ENCODE results near the gene LPP.

- no peak for TF ChIP-seq EZH2phosphoT487 (conservative IDR thresholded peaks at IDR 0.05; ENCODE audit: low read length)
- TF ChIP-seq CTCF (IDR thresholded peaks at IDR 0.05; ENCODE audit: insufficient read depth, low read length, poor library complexity, severe bottlenecking) = no peak
These were observed 216.3 kb downstream of the LPP start for GRCh38 chr3:188370081-188370830.

All from SU-DHL-6 (cell line).